ENCODE data around the gene USP32.
"Not testable (repeated sequence)": the region's sequence is repeated elsewhere in the genome, so short reads cannot be mapped to it uniquely, and the experiment has no call there.

Gene USP32

GRCh38 chr17:60425626-60426025 is 33.7 kb upstream of the USP32 start:
- no peak overlapping the region for H3K4me3 ChIP-seq (ENCODE audit: low read length)
- no peak for DNase-seq (ENCODE audit: low read depth)
- TF ChIP-seq, protein P1, sequence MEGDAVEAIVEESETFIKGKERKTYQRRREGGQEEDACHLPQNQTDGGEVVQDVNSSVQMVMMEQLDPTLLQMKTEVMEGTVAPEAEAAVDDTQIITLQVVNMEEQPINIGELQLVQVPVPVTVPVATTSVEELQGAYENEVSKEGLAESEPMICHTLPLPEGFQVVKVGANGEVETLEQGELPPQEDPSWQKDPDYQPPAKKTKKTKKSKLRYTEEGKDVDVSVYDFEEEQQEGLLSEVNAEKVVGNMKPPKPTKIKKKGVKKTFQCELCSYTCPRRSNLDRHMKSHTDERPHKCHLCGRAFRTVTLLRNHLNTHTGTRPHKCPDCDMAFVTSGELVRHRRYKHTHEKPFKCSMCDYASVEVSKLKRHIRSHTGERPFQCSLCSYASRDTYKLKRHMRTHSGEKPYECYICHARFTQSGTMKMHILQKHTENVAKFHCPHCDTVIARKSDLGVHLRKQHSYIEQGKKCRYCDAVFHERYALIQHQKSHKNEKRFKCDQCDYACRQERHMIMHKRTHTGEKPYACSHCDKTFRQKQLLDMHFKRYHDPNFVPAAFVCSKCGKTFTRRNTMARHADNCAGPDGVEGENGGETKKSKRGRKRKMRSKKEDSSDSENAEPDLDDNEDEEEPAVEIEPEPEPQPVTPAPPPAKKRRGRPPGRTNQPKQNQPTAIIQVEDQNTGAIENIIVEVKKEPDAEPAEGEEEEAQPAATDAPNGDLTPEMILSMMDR (IDR thresholded peaks at IDR 0.05; ENCODE audit: insufficient read depth, low read depth, low read length, missing control alignments): no peak

- TF ChIP-seq, protein P1 (IDR thresholded peaks at IDR 0.05; ENCODE audit: insufficient read depth, low read depth, low read length, missing control alignments): no peak
- peak; percentile 30 for DNase-seq (ENCODE audit: low read depth)
- H3K4me3 ChIP-seq (ENCODE audit: low read length): no peak overlapping the region
These were observed 31.9 kb upstream of the USP32 start for GRCh38 chr17:60423865-60424264.

- TF ChIP-seq, protein P1 (IDR thresholded peaks at IDR 0.05; ENCODE audit: insufficient read depth, low read depth, low read length, missing control alignments): no peak
- DNase-seq (ENCODE audit: low read depth): no peak
- H3K4me3 ChIP-seq (ENCODE audit: low read length): peak within 1 kb of the TSS; percentile 41
These were observed 30.3 kb upstream of the USP32 start, which contains the start of gene CHCT1 for GRCh38 chr17:60422162-60422665. Gene CHCT1 (plus strand): TSS chr17:60422489. CDS start chr17:60422593, 104 bp downstream.

DNA sequence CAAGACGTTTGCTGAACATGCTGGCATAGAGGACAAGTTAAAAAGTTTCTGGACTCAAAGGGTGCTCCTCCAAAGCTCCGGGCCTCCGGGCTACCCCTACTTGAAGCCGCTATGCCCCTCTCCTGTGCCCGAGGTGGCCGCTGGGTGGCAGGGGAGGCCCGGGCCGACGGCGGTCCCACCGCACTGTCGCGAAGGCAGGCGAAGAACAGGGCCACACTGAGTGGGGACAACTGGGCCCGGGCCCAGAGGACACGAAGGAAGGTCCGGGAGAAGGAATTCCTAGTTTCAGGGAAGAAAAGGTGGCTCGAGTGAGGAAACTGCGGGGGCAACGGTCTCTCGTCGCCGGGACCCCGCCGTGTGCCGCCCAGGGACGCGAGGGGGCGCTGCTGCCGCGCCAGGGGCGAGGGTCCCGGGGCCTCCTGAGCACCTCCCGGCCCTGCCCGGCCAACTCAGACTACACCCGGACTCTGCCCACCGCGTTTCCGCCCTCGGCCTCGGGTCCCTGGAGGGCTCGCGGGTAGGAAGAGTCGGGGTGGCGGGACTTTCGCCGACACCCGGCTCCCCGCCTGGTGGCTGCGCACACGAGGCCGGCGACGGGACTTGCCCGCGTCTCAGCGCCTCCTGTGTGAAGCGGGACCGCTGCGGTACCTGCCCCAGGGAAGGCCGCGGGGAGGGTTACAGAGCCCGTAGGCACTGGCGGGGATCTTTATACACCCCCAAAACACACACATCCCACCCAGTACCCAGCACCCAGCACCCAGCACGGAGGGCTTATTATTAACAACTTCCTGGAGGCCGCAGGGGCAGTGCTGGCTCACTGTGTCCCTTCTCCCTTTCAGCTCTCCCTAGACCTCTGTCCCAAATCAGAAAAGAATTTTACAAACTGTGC is 29.6 kb upstream of the USP32 start:
- peak overlapping the region; percentile 41 for H3K4me3 ChIP-seq (ENCODE audit: low read length)
- TF ChIP-seq, protein P1 (IDR thresholded peaks at IDR 0.05; ENCODE audit: insufficient read depth, low read depth, low read length, missing control alignments): peak; percentile 80
- peak; percentile 50 for DNase-seq (ENCODE audit: low read depth)

DNA sequence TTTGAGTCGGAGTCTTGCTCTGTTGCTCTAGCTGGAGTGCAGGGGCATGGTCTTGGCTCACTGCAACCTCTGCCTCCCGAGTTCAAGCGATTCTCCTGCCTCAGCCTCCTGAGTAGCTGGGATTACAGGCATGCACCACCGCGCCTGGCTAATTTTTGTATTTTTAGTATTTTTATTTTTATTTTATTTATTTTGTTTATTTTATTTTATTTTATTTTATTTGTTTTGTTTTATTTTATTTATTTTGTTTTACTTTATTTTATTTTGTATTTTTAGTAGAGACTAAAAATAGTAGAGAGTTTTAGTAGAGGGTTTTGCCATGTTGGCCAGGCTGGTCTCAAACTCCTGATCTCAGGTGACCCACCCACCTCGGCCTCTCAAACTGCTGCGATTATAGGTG is 27.9 kb upstream of the USP32 start:
- H3K4me3 ChIP-seq (ENCODE audit: low read length); DNase-seq (ENCODE audit: low read depth): not testable (repeated sequence)

DNA sequence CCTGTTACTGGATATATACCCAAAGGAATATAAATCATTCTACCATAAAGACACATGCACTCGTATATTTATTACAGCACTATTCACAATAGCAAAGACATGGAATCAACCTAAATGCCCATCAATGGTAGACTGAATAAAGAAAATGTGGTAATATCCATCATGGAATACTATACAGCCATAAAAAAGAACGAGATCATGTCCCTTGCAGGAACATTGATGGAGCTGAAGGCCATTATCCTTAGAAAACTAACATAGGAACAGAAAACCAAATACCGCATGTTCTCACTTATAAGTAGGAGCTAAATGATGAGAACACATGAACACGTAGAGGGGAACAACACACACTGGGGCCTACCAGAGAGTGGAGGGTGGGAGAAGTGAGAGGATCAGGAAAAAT is 27.1 kb upstream of the USP32 start:
- not testable (repeated sequence) for H3K4me3 ChIP-seq (ENCODE audit: low read length); DNase-seq (ENCODE audit: low read depth)

DNA sequence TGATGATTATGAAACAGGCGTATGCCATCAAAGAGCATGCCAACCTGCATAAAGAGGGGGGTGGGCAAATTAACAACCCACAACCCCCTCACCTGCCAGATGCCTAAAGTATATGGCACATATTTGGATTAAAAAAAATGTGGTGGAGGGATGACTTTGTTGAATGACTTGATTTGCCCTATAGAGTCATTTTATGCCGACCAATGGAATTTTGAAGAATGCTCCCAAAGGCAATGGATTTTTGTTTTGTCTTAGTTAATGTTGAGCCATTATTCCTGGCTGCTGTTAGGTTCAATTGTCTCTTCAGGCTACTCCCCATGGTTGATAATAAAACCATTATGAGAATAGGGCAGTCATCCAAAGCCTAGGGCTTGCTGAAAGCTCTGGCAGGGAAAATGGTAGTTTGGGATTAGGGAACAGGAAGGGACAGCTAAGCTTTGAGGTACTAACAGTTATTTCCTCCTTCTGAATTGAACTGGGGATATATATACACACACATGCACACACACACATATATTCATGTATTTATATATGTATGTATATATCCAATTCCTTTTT is 24.5 kb upstream of the USP32 start:
- H3K4me3 ChIP-seq (ENCODE audit: low read length): no peak overlapping the region
- TF ChIP-seq, protein P1 (IDR thresholded peaks at IDR 0.05; ENCODE audit: insufficient read depth, low read depth, low read length, missing control alignments): no peak
- DNase-seq (ENCODE audit: low read depth): no peak

DNA sequence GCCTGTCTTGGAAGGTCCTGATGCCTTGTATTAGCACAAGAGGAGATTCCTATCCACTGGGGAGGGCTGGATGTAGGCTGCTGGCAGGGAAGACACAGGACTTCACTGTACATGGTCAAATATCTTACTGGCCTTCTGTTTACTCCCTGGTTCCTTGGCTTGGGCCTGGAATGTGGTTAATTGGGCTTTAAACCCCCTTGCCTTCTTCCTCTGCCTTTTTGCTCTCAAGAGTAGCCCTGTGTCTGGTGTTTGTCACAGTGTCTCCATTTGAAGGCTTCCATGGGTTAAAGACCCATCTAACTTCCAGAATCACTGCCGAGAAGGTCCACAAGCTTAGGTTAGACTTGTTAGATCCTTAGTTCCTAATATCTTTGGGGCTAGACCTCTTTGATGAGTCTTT is 23.2 kb upstream of the USP32 start:
- no peak overlapping the region for H3K4me3 ChIP-seq (ENCODE audit: low read length)
- TF ChIP-seq, protein P1 (IDR thresholded peaks at IDR 0.05; ENCODE audit: insufficient read depth, low read depth, low read length, missing control alignments): no peak
- no peak for DNase-seq (ENCODE audit: low read depth)
